ENCODE data around the gene EML6.

Gene EML6

DNA sequence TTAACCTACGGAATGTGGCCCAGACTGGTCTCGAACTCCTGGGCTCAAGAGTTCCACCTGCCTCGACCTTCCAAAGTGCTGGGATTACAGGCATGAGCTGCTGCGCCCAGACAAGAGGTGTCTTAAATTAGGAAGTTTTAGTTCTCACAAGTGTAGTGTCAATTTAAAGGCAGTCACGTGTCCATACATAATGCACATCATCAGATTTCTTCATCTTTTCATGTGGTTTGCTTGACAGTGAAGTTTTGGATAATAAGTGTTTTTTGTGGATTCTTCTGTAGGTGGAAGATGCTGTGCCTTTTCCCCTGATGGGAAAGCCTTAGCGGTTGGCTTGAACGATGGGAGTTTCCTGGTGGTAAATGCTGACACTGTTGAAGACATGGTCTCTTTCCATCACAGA, 179.3 kb downstream of the EML6 start:
- no peak for DNase-seq (ENCODE audit: low read depth in 2 of 2, low spot score in 1 of 2)

DNA sequence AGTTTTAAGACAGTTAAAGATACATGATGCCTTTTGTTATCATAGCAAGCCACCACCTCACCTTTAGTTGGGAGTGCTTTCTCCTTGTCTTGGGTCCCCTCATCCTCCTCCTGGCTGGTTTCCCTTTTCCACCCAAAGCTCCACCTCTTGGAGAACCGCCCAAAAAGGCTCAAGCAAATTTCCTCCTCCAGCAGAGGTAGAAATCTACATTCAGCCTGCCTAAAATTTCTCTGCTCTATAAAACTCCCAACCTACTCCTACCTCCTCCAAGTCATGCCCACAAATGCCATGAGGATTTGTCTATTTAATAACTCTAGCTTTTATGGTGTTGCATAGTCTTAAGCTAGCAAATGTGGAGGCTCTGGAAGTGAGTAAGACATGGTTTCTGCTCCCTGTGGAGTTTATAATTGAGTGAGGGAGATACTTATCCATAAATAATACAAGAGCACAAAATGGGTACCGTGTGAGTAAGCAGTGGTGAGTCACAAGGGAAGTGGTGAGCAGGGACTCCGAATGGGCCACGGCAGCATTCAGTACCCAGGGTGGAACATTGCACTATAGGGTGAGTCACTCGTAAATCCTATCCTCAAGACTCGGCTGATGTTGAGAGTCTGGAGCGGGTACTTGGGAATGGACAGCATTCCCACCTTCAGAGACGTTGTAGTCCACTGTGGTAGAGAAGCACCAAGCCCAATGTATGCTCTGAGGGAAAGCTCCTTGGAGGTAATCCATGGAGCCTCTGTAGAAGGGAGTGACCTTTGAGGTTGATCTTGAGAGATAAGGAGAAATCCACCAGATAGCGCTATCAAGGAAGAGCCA, 180.5 kb downstream of the EML6 start:
- peak; percentile 17 to 25 for DNase-seq (ENCODE audit: low read depth in 2 of 2, low spot score in 1 of 2)

DNA sequence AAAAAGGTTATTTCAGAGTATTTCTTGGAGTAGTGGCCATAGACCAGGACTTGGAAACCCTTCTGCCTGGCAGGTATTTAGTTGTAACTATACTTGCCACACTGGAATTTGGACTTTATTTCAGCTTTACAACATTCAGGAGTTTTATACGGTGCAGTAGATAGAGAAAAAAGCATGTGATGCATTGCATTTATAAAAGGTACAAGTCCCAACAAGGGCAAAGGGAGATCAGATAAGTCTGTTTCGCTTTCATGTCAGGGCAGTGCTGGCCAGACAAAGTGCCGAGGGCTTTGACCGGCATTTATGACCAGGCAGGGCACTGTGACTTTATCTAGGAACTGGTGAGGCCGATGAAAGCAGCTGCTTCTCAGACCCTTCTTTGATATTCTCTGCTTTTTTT, 181.4 kb downstream of the EML6 start:
- DNase-seq (ENCODE audit: low read depth in 2 of 2, low spot score in 1 of 2), result no peak

DNA sequence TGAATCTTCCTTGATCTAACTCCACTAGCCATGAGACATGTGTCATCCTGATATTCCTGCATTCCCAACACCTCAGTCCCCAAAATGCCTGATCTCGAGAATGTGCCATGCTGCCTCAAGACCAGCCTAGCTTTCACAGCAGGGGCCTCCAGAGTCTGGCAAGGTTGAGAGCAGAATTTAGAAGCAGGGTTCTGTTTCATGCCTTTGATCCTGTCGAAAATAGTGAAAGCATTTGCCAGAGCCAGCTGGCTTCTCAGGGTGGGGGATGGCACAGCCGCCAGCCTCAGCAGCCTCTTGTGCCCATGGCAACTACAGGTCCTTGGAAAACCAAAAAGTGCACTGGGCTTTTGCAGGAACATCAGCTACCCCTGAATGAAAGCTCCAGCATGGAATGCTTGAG, 183.3 kb downstream of the EML6 start:
- DNase-seq (ENCODE audit: low read depth in 2 of 2, low spot score in 1 of 2), result no peak

DNA sequence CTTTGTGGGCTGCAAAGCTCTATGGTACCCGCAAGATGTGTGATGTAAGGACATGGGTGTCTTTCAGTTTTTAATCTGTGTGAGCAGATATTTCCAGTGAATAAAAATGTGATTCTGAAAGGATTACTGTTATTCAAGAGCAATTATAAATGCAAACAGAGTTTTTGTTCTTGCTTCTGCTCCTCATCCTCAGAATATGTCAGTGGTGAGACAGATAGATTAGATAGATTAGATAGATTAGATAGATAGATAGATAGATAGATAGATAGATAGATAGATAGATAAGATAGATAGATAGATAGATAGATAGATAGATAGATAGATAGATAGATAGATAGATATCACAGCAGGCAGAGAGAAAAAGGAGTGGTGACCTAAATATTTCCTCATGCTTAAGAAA, 184.2 kb downstream of the EML6 start:
- DNase-seq (ENCODE audit: low read depth in 2 of 2, low spot score in 1 of 2), result no peak

DNA sequence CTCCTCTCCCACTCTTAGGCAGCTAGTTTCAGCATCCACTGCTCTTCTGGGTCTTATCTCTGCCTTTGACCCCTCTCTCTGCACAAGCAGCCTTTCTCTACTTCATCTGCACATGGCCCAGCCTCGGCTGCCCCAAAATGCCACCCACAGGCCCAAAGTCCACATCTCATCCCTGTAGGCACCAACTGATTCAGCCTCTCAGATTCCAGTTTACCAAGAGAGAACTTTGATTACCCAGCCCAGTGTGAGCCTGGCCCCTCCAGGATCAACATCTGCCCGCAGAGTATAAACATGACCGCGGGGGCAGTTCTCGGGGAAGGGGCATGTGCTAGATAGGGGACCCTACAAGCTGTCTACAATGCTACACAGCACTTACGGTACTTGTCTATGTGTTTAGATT, 185.1 kb downstream of the EML6 start:
- DNase-seq (ENCODE audit: low read depth in 2 of 2, low spot score in 1 of 2), result no peak

DNA sequence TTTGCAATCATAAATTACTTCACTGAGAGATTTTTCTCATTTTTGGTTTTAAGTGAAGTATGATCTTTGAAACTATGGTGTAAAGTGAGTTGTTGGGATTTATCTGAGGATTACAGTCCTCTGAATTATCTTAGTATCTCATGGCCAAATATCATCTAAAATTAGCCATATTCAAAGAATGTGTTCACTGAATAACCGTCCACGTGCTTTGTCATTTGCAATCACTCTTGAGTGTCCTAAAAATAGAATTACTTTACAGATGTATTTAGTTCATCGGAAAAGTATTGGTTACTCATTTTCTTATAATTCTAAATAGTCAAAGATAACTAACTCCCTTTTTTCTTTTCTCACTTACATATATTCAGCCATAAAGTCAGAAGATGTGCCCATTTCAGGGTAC, 185.5 kb downstream of the EML6 start:
- DNase-seq (ENCODE audit: low read depth in 2 of 2, low spot score in 1 of 2), result no peak

DNA sequence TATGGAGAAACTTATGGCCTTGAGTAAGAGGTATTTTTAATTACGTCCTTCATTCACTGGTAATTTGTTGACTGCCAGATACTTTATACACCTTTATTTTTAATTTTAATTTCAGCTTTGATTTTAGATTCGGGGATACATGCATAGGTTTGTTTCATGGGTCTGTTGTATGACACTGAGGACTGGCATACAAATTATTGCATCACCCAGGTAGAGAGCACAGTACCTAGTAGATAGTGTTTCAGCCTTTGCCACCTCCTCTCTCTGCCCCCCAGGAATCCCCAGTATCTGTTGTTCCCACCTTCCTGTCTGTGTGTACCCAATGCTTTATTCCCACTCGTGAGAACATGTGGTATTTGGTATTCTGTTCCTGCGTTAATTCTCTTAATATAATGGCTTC, 188.8 kb downstream of the EML6 start:
- DNase-seq (ENCODE audit: low read depth in 2 of 2, low spot score in 1 of 2), result no peak

DNA sequence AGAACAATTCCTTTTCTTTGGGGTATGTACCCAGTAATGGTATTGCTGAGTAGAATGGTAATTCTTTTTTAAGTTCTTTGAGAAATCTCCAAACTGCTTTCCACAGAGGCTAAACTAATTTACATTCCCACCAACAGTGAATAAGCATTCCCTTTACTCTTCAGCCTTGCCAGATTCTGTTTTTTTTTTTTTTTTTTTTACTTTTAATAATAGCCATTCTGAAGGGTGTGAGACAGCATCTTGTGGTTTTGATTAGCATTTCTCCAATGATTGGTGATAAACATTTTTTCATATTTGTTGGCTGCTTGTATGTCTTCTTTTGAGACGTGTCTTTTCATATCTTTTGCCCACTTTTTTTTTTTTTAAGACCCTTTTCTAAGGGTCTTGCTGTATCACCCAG, 189.4 kb downstream of the EML6 start:
- DNase-seq (ENCODE audit: low read depth in 2 of 2, low spot score in 1 of 2), result no peak

DNA sequence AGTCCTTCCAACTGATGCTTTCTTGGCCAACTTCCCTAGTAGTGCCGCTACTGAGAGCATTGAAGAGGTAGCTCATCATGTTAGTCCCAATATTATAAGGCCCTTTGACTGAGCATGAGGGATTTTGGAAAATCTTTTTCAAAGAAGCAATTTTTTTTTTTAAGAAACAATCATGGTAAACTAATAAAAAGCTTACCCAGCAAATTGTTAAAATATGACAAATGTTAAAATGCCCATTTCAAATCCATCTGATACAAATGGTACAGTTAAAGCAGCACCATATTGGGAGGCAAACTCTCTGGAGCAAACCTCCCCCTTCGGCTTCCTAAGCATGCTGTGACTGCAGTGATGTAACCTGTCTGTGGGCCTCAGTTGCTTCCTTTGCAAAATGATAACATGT, 191.2 kb downstream of the EML6 start:
- DNase-seq (ENCODE audit: low read depth in 2 of 2, low spot score in 1 of 2), result no peak

DNA sequence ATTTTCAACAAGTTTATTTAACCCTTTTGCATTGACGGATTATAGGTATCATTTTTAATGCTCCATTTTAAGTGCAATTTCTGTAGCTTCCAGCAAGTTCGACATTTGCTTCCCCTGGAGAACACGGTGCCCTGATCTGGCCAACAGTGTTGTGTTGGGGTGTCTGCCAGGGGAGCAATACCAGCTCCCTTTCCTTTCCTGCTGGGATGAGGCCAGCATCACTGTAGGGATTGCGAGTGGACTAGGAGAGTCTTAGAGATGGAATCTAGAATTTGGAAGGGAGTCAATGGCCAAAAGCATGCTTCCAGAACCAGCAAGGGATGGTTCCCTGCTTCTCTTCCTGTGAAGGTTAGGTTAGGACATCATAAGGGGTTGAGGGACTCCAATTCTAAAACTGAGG, 191.6 kb downstream of the EML6 start:
- DNase-seq (ENCODE audit: low read depth in 2 of 2, low spot score in 1 of 2), result no peak

DNA sequence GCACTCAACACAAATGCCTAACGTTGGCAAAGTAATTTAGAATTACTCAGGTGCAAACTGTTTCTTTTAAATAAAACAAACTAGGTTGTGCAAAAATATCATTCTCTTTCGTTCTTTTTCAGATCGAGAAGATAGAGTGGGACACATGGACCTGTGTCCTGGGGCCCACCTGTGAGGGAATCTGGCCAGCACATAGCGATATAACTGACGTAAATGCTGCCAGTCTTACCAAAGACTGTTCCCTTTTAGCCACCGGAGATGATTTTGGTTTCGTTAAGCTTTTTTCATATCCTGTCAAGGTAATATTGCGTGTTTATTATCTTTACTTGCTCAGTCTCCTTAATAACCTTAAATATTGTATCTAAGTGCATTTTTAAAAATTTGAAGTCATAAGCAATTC, 193.2 kb downstream of the EML6 start:
- no peak for DNase-seq (ENCODE audit: low read depth in 2 of 2, low spot score in 1 of 2)

DNA sequence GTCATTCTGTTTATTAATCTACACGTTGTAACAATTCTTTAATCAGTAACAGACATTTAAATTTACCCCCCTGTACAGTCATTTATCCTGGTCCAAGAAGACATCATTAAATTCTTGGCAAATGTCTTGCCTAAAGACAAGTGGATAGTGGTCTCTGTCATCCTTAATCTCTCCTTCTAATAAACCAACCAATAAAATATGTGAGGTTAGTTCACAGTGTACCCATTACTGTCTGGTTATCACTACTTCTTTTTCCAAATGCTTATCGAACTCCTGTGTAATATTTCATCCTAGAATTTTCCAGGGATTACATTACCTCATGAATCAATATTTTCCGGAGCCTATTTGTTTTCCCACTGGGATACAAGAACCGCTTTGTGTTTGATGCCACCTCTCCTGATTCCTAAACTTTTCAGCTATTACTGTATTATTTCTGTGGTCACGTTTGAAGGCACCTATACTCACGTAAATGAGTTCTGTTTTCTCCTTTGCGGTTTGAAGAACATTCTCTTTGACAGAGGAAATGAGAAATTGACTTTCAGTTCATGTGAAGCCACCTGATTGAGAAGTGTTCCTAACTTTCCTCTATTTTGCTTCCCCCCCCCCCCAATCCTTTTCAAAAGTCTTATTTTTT, 195.3 kb downstream of the EML6 start:
- DNase-seq (ENCODE audit: low read depth in 2 of 2, low spot score in 1 of 2), result no peak

DNA sequence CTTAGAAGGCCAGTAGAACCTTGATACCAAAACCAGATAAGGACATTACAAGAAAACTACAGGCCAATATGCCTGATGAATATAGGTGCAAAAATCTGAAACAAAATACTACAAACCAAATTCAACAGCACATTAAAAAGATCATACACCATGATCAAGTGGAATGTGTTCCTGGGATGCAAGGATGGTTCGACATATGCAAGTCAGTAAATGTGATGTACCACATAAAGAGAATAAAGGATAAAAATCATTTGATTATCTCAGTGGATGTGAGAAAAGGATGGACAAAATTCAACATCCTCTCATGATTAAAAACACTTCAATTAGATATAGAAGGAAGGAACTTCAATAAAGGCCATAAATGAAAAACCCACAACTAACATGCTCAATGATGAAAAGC, 197.2 kb downstream of the EML6 start:
- DNase-seq (ENCODE audit: low read depth in 2 of 2, low spot score in 1 of 2), result no peak

DNA sequence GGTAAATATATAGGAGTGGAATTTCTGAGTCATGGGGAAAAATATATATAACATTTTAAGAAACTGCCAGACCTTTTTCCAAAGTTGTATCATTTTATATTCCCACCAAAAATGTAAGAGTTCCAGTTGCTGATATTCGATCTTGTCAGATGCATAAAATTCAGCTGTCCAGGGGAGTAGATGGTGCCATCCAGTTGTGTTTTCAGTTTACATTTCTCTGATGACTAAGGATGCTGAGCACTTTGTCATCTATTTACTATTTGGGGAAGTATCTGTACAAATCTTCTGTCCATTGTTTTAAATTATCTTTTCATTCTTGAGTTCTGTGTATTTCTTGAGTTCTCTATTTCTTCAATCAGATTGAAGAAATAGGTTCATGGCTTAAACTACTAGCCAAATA, 200.7 kb downstream of the EML6 start:
- DNase-seq (ENCODE audit: low read depth in 2 of 2, low spot score in 1 of 2), result no peak

DNA sequence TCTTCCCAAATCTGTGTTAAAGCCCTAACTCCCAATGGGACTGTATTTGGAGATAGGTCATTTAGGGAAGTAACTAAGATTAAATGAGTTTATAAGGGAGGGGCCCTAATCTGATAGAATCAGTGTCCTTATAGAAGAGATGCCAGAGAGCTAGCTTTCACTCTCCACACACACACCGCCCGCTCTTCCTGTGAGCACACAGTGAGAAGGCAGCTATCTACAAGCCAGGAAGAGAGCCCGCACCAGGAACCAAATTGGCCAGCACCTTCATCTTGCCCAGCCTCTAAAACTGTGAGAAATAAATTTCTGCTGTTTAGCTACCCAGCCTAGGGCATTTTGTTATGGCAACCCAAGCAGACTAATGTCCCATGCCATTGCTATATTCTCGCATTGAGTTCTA, 201.6 kb downstream of the EML6 start:
- no peak for DNase-seq (ENCODE audit: low read depth in 2 of 2, low spot score in 1 of 2)

DNA sequence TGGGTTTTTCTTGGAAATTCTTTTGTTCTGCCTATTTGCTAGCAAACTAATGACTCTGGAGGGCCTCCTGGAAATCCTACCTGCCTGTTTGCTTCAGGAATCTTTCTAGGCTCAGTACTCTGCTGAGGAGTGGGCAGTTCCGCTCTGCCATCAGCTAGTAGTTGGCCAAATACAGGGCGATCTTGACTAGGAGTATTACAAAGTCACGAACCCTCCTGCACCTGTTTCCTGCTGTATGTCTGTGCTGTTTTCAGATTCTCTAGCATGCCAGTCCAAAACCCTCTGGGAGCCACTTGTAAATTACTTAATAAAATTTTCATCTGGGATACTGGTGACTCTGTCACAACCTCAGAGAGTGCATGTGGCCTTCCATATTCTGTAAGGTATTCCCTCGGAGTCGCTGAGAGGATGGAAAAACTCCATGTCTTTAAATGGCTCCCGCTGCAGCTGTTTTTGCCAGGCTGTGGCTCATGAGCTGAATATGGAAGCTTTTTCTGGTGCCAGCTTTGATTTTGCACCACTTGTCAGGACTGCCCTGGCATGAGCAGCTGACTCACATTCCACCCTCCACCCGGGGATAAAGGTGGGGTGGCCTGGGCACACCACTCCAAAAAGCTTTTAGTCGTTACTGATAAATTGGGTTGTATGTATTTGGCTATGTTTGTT, 203.8 kb downstream of the EML6 start:
- DNase-seq (ENCODE audit: low read depth in 2 of 2, low spot score in 1 of 2), result no peak

DNA sequence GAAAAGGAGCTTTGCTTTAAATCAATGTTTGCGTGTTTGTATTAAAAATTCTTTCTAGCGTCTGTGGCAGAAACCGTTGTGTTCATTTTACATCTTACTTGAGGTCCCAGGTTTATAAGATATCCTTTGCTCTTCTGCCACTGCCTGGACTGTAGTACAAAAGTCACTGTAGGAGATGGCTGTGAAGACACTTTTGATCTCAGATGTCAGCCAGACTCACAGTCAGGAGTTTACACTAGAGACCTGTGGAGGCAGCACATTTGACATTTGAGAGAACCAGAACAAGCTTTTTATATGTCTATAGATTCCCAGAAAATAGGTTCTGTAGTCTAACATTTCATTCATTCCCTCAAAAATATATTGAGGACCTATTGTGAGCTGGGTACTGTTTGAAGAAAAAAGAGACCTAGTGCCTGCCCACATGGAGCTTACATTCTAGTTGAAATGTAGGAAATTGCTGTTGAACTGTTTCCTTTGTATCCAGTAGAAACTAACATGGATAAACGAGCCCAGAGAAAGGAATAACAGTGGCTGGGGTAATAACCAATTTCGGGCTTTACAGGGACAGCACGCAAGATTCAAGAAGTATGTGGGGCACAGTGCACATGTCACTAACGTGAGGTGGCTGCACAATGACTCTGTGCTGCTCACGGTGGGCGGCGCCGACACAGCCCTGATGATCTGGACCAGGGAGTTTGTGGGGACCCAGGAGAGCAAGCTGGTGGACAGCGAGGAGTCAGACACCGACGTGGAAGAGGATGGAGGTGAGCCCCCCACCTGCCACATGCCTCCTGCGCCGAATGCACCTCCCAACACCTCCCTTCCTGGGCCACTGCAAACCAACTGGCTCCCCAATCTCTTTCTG, 204.5 kb downstream of the EML6 start:
- DNase-seq (ENCODE audit: low read depth in 2 of 2, low spot score in 1 of 2), result no peak

DNA sequence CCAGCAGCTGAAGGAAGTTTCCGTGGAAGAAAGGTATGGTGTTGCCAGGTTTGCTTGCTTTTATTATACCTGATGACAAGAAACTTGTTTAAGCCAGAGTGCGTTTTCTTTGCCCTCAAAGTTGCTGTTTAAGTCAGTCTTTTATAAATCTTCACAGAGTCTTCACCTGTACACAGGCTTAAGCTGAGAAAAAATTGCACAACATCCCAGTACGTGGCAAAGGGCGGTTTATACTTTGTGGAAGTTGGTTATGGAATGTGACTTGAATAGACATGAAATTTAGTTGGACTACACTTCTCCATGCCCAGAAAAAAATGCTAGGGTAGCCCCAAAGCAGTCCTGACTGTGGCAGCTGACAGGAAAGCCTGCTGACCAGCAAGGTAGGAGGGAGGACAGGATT, 205.3 kb downstream of the EML6 start:
- DNase-seq (ENCODE audit: low read depth in 2 of 2, low spot score in 1 of 2), result no peak

DNA sequence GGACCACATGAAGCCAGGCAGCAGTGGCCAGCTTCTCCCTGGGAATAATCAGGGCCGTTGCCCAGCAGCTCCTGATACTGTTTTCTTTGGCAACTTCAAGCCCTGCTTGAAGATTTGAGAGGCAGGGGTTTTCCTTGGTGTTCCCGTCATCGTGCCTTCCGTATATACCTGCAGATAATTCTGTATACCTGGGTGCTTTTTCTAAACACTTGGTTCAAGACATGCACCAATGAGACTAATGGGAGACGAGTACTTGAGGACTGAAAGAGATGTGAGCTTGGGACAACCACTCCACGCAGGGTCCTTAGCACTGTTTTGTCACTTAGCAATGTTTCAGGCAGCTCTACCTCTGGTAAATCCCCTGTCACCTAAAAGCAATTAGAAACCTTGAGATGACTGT, 208.0 kb downstream of the EML6 start:
- no peak for DNase-seq (ENCODE audit: low read depth in 2 of 2, low spot score in 1 of 2)

DNA sequence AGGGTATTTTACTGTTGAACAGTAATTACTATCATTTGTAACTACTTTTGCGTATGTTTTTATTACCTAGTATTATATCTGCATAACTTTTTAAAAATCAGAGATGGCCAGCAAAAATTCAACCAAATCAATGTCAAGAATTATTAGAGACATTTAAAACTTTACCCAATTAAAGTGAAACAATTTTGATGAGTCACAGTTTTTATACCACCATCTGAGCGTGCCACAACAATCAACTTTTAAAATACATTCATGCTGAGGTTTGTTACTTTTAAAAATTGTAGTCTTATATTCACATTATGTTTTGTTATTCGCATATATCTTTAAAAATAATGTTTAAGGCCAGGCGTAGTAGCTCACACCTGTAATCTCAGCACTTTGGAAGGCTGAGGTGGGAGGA, 211.9 kb downstream of the EML6 start:
- no peak for DNase-seq (ENCODE audit: low read depth in 2 of 2, low spot score in 1 of 2)

DNA sequence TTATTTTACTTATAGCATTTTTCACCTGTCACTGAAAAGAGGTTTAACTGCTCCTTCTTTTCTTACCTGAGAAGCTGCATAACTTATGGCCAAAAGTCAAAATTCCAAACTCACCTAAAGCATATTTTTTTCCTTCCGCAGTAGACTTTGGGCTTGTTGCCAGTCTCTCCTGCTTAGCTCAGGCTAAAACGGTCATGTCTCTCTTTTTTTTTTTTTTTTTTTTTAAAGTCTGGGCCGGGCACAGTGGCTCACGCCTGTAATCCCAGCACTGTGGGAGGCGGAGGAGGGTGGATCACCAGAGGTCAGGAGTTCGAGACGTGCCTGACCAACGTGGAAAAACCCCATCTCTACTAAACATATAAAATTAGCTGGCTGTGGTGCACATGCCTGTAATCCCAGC, 213.3 kb downstream of the EML6 start:
- no peak for DNase-seq (ENCODE audit: low read depth in 2 of 2, low spot score in 1 of 2)
